ENCODE data around the gene OR6C2.
"Not testable (repeated sequence)": the region's sequence is repeated elsewhere in the genome, so short reads cannot be mapped to it uniquely, and the experiment has no call there.

The OR6C2 gene

GRCh38 chr12:55443776-55444175 lies at the start of gene OR6C2:
TSS of gene OR6C2 (plus strand) at chr12:55444076. CDS start at chr12:55452214, 8,138 bp downstream.
- no peak for DNase-seq

DNA sequence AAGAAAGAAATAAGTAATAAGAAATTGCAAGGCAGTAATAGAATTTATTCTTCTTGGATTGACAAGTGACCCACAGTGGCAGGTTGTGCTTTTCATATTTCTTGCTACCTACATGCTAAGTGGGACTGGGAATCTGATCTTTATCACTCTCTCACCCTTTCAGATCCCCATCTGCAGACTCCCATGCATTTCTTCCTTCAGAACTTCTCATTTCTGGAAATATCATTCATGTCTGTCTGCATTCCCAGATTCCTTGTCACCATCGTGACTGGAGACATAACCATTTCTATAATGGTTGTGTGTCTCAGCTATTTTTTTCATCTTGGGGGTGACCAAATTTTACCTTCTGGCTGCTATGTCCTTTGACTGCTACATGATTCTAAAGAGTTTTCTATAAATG lies 47.5 kb upstream of the OR6C2 start:
- DNase-seq: no peak

DNA sequence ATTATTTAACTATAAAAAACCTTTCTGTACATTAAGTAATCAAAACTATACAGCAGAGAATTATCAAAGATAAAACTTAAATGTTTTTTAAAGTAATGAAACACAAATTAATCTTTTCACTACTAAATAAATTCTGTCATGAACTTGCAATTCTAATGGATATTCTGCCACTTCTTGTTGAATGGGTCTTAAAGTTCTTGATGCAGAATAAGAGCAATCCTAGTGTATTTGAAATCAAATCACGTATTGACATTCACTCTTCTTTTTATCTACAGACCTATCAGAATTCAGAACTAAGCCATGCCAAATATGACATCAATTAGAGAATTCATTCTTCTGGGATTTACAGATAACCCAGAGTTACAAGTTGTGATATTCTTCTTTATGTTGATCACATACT lies 43.6 kb upstream of the OR6C2 start, which contains the start of gene OR6C65:
Gene OR6C65 (plus strand): TSS at position 301 of the 400 bp plus-strand sequence. CDS start 0 bp downstream, at position 301.
- DNase-seq: no peak

GRCh38 chr12:55407866-55408265 lies 36.0 kb upstream of the OR6C2 start:
- DNase-seq: no peak

DNA sequence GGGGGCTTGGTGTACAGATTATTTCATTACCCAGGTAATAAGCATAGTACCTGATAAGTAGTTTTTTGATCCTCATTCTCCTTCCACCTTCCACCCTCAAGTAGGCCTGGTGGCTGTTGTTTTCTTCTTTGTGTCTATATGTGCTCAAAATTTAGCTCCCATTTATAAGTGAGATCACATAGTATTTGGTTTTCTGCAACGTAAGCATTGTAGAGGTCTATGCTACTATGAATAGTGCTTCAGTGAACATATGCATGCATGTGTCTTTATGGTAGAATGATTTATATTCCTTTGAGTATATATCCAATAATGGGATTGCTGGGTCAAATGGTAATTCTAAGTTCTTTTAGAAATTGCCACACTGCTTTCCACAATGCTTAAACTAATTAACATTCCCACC lies 34.7 kb upstream of the OR6C2 start:
- DNase-seq: not testable (repeated sequence)

DNA sequence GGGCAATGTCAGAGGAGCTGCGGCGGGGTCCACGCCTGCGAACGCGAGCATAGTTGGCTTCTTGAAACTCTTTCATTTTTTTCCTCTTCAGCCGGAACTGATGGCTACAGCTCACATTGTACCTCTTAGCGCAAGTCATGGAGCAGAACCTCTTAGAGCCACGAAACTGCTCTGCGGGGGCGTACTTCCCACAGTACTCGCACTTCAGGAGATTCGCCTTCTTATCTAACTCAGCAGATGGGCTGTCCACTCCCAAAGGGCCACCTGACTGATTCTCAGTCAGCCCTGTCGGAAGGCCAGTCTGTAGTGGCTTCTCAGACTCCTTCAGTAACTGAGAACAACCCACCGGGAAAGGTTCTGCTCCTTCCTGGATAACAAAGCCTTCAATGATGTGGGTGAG lies 31.7 kb upstream of the OR6C2 start:
- DNase-seq: not testable (repeated sequence)

GRCh38 chr12:55413498-55414388 lies 30.1 kb upstream of the OR6C2 start:
- not testable (repeated sequence) for DNase-seq

- DNase-seq: not testable (repeated sequence)
Observed at GRCh38 chr12:55414396-55414823, 29.5 kb upstream of the OR6C2 start.

GRCh38 chr12:55414889-55415288 lies 29.0 kb upstream of the OR6C2 start:
- DNase-seq: not testable (repeated sequence)

GRCh38 chr12:55416961-55417360 lies 26.9 kb upstream of the OR6C2 start:
- no peak for DNase-seq

GRCh38 chr12:55420307-55420962 lies 23.4 kb upstream of the OR6C2 start:
- DNase-seq: no peak

DNA sequence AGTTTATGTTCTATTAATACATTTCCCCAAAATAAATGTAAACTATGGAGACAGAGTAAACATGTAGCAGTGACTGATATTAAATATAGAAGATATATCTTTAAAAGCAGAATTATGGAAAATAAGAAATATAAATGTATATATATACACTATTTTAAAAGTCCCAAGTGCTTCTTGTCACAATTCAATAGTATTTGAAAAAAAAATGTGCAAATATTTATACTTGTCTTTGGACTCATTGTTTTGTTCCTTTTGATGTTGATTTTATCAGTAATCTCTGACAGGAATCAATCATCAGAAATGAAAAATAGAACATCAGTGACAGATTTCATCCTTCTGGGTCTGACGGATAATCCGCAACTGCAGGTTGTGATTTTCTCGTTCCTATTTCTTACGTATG lies 17.9 kb upstream of the OR6C2 start, which contains the start of gene OR6C76:
Gene OR6C76 (plus strand): TSS at position 301 of the 400 bp plus-strand sequence. CDS start 0 bp downstream, at position 301.
- DNase-seq: no peak

DNA sequence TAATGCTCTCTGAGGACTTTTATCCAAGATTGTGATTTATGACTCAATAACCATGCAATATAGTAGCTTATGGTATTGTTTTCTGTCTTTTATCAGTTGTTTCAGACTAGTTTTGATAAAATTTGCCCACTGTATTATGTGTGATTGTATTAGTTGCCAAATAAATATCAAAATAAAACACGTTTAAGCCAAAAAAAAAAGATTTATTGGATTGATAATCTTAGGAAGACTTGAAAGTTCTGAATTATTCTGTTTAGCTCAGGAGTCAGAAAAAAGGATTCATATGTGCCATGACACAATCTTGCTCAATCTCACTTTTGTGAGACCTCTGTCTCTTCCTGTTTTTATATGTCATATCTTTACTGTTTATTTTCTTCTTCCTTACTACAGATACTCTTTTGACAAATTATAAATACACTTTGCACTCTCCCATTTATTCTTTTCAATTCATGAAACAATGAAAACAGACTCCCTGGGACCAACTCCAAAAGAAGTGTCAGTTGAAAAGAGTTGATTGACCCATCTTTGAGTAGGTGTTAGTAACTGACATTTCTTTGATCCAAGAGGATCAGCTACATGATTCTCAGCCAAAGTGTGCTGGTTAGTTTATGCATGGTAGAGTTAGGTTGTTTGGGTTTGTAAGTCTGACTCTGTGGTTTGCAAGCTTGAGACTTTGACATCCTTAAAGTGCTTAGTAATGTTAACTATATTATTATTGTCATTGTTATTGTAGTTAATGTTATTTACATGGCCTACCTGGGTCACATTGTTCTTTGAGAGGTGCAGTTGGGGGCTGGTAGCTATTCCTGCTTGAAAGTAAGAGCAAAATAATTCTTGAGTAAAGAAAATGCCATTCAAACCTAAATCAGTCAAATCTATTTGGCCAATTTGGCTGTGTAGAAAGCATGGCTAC lies 15.3 kb upstream of the OR6C2 start:
- no peak for DNase-seq

- DNase-seq: not testable (repeated sequence)
Observed at GRCh38 chr12:55441233-55441632, 2.6 kb upstream of the OR6C2 start.

DNA sequence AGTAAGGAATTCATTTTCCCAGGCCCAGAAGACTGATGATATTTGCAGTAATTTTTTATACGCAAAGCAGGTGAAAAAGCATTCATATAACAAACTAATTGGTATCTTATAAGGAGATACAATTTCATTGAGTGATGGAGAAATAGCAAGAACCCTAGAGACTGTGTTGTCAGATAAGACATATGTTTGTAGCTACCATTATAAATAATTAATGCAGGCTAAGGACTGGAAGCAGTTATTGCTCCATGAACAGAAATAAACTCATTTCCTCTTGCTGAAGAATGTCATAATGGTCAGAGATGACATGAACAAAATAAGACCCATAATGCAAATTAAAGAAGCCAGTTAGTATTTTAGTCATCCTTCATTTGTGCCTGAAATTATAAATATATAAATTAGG lies 1.5 kb downstream of the OR6C2 start:
- DNase-seq: no peak

DNA sequence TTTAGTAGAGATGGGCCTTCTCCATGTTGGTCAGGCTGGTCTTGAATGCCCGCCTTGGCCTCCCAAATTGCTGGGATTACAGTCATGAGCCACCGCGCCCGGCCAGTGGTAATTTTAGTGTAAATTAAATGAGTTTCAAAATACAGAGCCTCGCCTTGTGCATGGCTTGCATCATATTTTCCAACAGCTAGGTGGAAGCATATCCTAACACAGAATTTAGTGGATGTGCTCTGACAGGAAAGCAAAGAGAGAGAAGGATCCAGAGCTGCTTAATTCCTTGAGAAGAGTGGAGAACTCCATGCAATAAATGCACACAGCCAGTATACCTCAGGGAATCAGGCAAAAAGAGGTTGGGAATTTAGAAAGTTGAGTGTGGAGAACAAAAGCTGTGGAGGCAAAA lies 2.5 kb downstream of the OR6C2 start:
- DNase-seq: no peak

DNA sequence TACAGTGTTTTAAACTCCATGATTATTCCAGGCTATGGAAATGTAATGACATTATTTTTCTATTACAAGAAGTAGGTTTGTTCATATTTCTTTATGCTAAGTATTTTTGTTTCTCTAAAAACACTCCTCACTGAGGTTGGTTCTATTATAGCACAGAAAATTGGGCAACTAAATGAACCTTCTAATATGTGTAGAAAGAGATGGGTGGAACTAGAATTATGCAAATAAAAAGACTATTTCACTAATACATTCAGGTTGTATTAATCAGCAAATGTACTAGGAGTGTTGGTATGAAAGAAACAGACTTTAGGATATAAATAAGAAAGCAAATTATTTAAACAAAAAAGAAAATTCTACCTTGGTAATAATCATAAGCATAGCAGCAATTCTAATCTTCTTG lies 4.9 kb downstream of the OR6C2 start:
- DNase-seq: no peak

- DNase-seq: not testable (repeated sequence)
Observed at GRCh38 chr12:55464926-55465325, 21.1 kb downstream of the OR6C2 start.

DNA sequence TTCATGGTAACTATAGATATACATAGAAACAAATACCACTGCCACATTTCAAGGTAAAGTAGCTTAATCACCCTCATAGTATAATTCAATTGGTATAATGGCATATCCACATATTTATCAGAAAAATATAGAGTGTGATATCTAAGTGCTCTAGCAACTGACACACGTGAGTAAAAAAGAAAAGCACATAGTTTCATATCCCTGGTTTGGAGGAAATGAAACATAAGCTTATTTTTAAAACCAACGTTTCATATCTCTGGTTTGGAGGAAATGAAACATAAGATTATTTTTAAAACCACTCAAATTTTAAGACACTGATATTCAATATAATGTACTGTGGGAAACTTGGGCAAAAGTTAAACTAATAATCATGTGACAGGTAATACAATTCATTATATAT lies 24.0 kb downstream of the OR6C2 start:
- DNase-seq: no peak

- DNase-seq: no peak
Observed at GRCh38 chr12:55469291-55469690, 25.4 kb downstream of the OR6C2 start.

DNA sequence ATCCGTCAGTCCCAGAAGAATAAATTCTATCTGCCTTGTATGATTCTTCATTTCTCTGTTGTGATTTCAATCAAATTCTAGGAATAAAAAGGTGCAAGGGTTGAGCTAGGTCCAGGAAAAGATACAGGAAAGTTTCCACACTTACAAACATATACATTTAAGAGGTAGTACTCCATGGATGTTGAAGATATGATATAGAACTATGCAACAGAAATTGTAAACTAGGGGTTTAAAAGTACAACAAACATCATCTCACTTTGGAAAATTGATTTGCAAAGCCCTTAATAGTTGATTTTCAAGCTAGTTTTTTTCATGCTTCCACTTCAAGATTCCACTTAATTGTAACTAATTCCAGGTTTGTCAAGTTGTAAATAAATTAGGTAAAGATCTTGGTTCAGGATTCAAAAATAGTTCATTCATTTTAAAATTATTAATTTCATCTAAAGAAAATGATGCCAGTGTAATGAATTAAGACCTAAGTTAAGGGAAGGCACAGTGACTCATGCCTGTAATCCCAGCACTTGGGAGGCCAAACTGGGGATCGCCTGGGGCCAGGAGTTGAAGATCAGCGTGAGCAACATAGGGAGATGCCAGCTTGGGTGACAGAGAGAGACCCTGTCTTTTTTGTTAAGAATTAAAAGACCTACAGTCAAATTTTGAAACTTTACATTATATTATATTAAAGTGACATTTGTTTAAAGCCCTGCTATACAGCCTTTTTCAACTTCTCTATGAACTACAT lies 26.4 kb downstream of the OR6C2 start, which contains the start of gene OR6C70:
Gene OR6C70 (minus strand): TSS at position 51 of the 742 bp plus-strand sequence. CDS start 0 bp downstream, at position 51.
- no peak for DNase-seq

- no peak for DNase-seq
Observed at GRCh38 chr12:55472264-55472663, 28.4 kb downstream of the OR6C2 start.
